HepG2 (cell line): Measurements from ENCODE around the gene GCH1. TPM values are rescaled to one million over a fixed set of nuclear protein-coding genes. Genes with fewer than 3 reads are reported as not detected.

ENCODE experiments used
- CENPX ChIP-seq: sonication (generic); formaldehyde crosslinking; IDR thresholded peaks from 2 replicates; pipeline ENCODE4 v1.9.0; 2021; ENCODE audit warnings: mild to moderate bottlenecking, missing genetic modification reagents, moderate library complexity
- FOXJ3 ChIP-seq: sonication (generic); formaldehyde crosslinking; IDR thresholded peaks from 2 replicates; pipeline ENCODE4 v1.4.0; 2020; ENCODE audit warnings: missing genetic modification reagents, mild to moderate bottlenecking, borderline replicate concordance
- POGZ ChIP-seq: sonication (generic); formaldehyde crosslinking; IDR thresholded peaks from 2 replicates; pipeline ENCODE4 v1.4.0; 2020; ENCODE audit warnings: mild to moderate bottlenecking, missing genetic modification reagents
- SATB2 ChIP-seq: sonication (generic); formaldehyde crosslinking; IDR thresholded peaks from 2 replicates; pipeline ENCODE4 v1.5.0; 2020; ENCODE audit warnings: missing genetic modification reagents
- ZBTB42 ChIP-seq: sonication (generic); formaldehyde crosslinking; IDR thresholded peaks from 2 replicates; pipeline ENCODE4 v1.5.0; 2020; ENCODE audit warnings: mild to moderate bottlenecking, missing genetic modification reagents
- ZNF256 ChIP-seq: sonication (generic); formaldehyde crosslinking; conservative IDR thresholded peaks from 2 replicates; pipeline ENCODE4 v1.4.0; 2020; ENCODE audit warnings: missing genetic modification reagents
- ZNF3 ChIP-seq: IDR thresholded peaks from 2 replicates; pipeline ENCODE4 v1.7.0; 2017; ENCODE audit warnings: inconsistent platforms
- ZNF383 ChIP-seq: sonication (generic); formaldehyde crosslinking; IDR thresholded peaks from 2 replicates; pipeline ENCODE4 v1.4.0; 2020; ENCODE audit warnings: missing genetic modification reagents, mild to moderate bottlenecking, borderline replicate concordance
- ZSCAN22 ChIP-seq: sonication (generic); formaldehyde crosslinking; IDR thresholded peaks from 2 replicates; pipeline ENCODE4 v1.4.0; 2020; ENCODE audit warnings: mild to moderate bottlenecking, missing genetic modification reagents
- polyA plus RNA-seq, 8 experiments: library from polyadenylated mRNA; depleted of rRNA in 3 of 8; stranded (reverse) in 7 of 8; unstranded in 1 of 8; fragments of >200 nt; fragmentation: Illumina TruSeq in 4 of 8; extraction: Trizol in 4 of 8; gene quantifications; 2 replicates each; pipeline versions ENCODE4 v1.2.1 to v1.2.3, GENCODE V29; 2011 to 2016; ENCODE audit warnings: low read depth in 4 of 8, missing spikeins in 1 of 8, mixed read lengths in 1 of 8; ENCODE audit not compliant: insufficient read depth in 1 of 8
- total RNA-seq, 5 experiments: library from RNA; depleted of rRNA; stranded (reverse); fragments of >200 nt; fragmentation: Illumina TruSeq; extraction: Trizol; gene quantifications; 2 replicates each; pipeline ENCODE4 v1.2.3, GENCODE V29; 2016; ENCODE audit warnings: low read depth in 1 of 5
- TF ChIP-seq, protein P1 (sequence below): sonication (generic); formaldehyde crosslinking; IDR thresholded peaks from 2 replicates; pipeline ENCODE4 v1.4.0; 2020; ENCODE audit warnings: missing genetic modification reagents, borderline replicate concordance
- TF ChIP-seq, protein P2 (sequence below): sonication (generic); formaldehyde crosslinking; IDR thresholded peaks from 2 replicates; pipeline ENCODE4 v1.4.0; 2020; ENCODE audit warnings: missing genetic modification reagents
- TF ChIP-seq, protein P3 (sequence below), 2 experiments: sonication (generic) in 1 of 2; formaldehyde crosslinking in 1 of 2; IDR thresholded peaks; 2 replicates each; pipeline versions ENCODE4 v1.4.0 to v1.6.1; 2016 to 2020; ENCODE audit warnings: borderline replicate concordance in 1 of 2, low read depth in 1 of 2, mild to moderate bottlenecking in 1 of 2, missing genetic modification reagents in 1 of 2
- TF ChIP-seq, protein P4 (sequence below): sonication (generic); formaldehyde crosslinking; IDR thresholded peaks from 2 replicates; pipeline ENCODE4 v1.8.0; 2022; ENCODE audit warnings: mild to moderate bottlenecking, missing genetic modification reagents, borderline replicate concordance

GCH1 gene
- total and polyA plus RNA-seq, 2 of the 13 experiments (the other 11 are each of a cell fraction or from before 2014, with no cell fraction given): 15.0 to 25.2 TPM

DNA sequence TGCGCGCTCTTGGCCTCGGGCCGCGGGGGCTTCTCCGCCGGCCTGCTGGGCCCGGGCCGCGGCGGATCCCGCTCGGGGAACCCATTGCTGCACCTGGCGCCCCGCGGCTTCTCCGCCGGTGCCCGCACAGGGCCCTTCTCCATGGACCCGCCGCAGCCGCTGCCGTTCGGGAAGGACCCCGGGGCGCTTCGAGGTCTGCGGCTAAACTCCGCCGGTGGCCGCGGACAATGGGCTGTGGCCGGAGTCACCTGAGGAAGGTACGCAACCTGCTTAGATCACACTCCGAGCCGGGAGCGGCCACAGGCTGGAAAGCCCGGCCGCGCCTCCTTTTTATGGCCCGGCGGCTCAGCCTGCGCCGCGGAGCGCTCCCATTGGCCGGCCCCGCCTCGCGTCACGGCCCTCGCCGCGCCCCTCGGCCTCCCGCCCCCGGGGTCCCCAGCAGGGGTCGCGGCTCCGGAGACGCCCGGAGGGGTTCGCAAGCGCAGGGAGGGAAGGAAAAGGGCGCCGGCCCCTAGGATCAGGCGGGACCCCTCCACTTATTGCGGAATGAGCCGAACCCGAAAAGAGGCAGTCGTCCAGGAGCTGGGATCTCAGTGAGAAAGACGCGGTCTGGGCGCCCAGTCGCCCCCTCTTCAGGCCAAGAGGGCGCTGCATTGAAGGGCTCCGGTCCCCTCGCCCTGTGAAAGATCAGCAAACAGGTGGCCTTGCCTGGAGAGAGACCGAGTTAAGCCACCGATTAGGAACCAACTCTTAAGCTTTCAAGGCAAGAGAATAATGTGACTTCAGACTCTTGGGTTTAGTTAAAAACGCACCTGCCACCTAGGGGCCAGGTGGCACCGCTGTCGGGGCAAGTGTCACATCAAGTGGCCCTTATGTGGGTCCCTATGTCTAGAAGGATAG, at the start of gene GCH1 (continued):
- TF ChIP-seq SATB2 (CRISPR knock-in tag) (no peak), ZBTB42 (CRISPR knock-in tag) (no peak), ZSCAN22 (CRISPR knock-in tag) (no peak), ZNF3 (CRISPR knock-in tag) (no peak), ZNF383 (CRISPR knock-in tag) (0 out of 2 replicates have a peak, but pooled peaks have one; percentile 54), FOXJ3 (CRISPR knock-in tag) (no peak), ZNF256 (CRISPR knock-in tag) (peak; percentile 78; the same call in 1 of the 2 replicates), CENPX (CRISPR knock-in tag) (no peak), POGZ (0 out of 2 replicates have a peak, but pooled peaks have one; percentile 10)
- TF ChIP-seq, protein P1, sequence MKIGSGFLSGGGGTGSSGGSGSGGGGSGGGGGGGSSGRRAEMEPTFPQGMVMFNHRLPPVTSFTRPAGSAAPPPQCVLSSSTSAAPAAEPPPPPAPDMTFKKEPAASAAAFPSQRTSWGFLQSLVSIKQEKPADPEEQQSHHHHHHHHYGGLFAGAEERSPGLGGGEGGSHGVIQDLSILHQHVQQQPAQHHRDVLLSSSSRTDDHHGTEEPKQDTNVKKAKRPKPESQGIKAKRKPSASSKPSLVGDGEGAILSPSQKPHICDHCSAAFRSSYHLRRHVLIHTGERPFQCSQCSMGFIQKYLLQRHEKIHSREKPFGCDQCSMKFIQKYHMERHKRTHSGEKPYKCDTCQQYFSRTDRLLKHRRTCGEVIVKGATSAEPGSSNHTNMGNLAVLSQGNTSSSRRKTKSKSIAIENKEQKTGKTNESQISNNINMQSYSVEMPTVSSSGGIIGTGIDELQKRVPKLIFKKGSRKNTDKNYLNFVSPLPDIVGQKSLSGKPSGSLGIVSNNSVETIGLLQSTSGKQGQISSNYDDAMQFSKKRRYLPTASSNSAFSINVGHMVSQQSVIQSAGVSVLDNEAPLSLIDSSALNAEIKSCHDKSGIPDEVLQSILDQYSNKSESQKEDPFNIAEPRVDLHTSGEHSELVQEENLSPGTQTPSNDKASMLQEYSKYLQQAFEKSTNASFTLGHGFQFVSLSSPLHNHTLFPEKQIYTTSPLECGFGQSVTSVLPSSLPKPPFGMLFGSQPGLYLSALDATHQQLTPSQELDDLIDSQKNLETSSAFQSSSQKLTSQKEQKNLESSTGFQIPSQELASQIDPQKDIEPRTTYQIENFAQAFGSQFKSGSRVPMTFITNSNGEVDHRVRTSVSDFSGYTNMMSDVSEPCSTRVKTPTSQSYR: no peak
- TF ChIP-seq, protein P2, sequence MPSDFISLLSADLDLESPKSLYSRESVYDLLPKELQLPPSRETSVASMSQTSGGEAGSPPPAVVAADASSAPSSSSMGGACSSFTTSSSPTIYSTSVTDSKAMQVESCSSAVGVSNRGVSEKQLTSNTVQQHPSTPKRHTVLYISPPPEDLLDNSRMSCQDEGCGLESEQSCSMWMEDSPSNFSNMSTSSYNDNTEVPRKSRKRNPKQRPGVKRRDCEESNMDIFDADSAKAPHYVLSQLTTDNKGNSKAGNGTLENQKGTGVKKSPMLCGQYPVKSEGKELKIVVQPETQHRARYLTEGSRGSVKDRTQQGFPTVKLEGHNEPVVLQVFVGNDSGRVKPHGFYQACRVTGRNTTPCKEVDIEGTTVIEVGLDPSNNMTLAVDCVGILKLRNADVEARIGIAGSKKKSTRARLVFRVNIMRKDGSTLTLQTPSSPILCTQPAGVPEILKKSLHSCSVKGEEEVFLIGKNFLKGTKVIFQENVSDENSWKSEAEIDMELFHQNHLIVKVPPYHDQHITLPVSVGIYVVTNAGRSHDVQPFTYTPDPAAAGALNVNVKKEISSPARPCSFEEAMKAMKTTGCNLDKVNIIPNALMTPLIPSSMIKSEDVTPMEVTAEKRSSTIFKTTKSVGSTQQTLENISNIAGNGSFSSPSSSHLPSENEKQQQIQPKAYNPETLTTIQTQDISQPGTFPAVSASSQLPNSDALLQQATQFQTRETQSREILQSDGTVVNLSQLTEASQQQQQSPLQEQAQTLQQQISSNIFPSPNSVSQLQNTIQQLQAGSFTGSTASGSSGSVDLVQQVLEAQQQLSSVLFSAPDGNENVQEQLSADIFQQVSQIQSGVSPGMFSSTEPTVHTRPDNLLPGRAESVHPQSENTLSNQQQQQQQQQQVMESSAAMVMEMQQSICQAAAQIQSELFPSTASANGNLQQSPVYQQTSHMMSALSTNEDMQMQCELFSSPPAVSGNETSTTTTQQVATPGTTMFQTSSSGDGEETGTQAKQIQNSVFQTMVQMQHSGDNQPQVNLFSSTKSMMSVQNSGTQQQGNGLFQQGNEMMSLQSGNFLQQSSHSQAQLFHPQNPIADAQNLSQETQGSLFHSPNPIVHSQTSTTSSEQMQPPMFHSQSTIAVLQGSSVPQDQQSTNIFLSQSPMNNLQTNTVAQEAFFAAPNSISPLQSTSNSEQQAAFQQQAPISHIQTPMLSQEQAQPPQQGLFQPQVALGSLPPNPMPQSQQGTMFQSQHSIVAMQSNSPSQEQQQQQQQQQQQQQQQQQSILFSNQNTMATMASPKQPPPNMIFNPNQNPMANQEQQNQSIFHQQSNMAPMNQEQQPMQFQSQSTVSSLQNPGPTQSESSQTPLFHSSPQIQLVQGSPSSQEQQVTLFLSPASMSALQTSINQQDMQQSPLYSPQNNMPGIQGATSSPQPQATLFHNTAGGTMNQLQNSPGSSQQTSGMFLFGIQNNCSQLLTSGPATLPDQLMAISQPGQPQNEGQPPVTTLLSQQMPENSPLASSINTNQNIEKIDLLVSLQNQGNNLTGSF (CRISPR knock-in tag): no peak
- TF ChIP-seq, protein P3, sequence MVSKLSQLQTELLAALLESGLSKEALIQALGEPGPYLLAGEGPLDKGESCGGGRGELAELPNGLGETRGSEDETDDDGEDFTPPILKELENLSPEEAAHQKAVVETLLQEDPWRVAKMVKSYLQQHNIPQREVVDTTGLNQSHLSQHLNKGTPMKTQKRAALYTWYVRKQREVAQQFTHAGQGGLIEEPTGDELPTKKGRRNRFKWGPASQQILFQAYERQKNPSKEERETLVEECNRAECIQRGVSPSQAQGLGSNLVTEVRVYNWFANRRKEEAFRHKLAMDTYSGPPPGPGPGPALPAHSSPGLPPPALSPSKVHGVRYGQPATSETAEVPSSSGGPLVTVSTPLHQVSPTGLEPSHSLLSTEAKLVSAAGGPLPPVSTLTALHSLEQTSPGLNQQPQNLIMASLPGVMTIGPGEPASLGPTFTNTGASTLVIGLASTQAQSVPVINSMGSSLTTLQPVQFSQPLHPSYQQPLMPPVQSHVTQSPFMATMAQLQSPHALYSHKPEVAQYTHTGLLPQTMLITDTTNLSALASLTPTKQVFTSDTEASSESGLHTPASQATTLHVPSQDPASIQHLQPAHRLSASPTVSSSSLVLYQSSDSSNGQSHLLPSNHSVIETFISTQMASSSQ (IDR thresholded peaks at IDR 0.05; ENCODE audit: low read depth): no peak
- TF ChIP-seq, protein P3 (CRISPR knock-in tag; IDR thresholded peaks at IDR 0.05; ENCODE audit: borderline replicate concordance): peak; percentile 33; the same call in 1 of the 2 replicates
- TF ChIP-seq, protein P4, sequence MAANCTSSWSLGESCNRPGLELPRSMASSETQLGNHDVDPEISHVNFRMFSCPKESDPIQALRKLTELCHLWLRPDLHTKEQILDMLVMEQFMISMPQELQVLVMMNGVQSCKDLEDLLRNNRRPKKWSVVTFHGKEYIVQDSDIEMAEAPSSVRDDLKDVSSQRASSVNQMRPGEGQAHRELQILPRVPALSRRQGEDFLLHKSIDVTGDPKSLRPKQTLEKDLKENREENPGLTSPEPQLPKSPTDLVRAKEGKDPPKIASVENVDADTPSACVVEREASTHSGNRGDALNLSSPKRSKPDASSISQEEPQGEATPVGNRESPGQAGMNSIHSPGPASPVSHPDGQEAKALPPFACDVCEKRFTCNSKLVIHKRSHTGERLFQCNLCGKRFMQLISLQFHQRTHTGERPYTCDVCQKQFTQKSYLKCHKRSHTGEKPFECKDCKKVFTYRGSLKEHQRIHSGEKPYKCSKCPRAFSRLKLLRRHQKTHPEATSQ (CRISPR knock-in tag): no peak
